Transverse colon (tissue), 4 donors: ENCODE data around the gene MAP3K3. TPM values are rescaled to one million over a fixed set of nuclear protein-coding genes. Genes with fewer than 3 reads are reported as not detected.

Experiments
- DNase-seq: peaks from one replicate; pipeline ENCODE4 v3.0.0-alpha.2; 2019
- H3K27ac ChIP-seq, 4 donors: fragments of 200-600 bp; sonication (generic); 2 replicates each; pipeline ENCODE4 v1.5.1; 2016 to 2018; ENCODE audit warnings: inconsistent platforms in 4 of 4
- H3K27me3 ChIP-seq: fragments of 200-600 bp; sonication (generic); 2 replicates; pipeline ENCODE4 v1.5.1; 2017; ENCODE audit warnings: inconsistent platforms
- H3K36me3 ChIP-seq, 4 donors: fragments of 200-600 bp; sonication (generic); 2 replicates each; pipeline ENCODE4 v1.5.1; 2017 to 2019; ENCODE audit warnings: inconsistent platforms in 4 of 4
- H3K4me1 ChIP-seq, 4 donors: fragments of 200-600 bp; sonication (generic); 2 replicates each; pipeline ENCODE4 v1.5.1; 2017 to 2020; ENCODE audit warnings: inconsistent platforms in 4 of 4
- H3K4me3 ChIP-seq, 4 donors: fragments of 200-600 bp; sonication (generic); 1 replicate in 1 of 4; 2 replicates in 3 of 4; pipeline versions ENCODE4 v1.5.1 to v1.6.1; 2017 to 2019; ENCODE audit warnings: inconsistent platforms in 4 of 4
- H3K9me3 ChIP-seq, 2 donors: fragments of 200-600 bp; sonication (generic); 2 replicates each; pipeline ENCODE4 v1.5.1; 2017 to 2019; ENCODE audit warnings: inconsistent platforms in 2 of 2
- CTCF ChIP-seq, 5 experiments: fragments of 200-600 bp in 3 of 5; fragments of 450-650 bp in 2 of 5; sonication (generic) in 3 of 5; IDR thresholded peaks; 1 replicate in 2 of 5; 2 replicates in 3 of 5; pipeline ENCODE4 v1.5.1; 2016 to 2017; ENCODE audit warnings: antibody characterized with exemption in 5 of 5, inconsistent platforms in 3 of 5, mild to moderate bottlenecking in 2 of 5, moderate library complexity in 1 of 5
- EP300 ChIP-seq: sonication (generic); formaldehyde crosslinking; IDR thresholded peaks from one replicate; pipeline ENCODE4 v1.6.1; 2017; ENCODE audit warnings: antibody characterized with exemption, low read depth
- POLR2A ChIP-seq: fragments of 450-650 bp; IDR thresholded peaks from one replicate; pipeline ENCODE4 v1.6.1; 2016; ENCODE audit warnings: antibody characterized with exemption, mild to moderate bottlenecking, moderate library complexity
- POLR2AphosphoS5 ChIP-seq, 3 donors: sonication (generic); formaldehyde crosslinking; IDR thresholded peaks; one replicate each; pipeline ENCODE4 v1.6.1; 2016; ENCODE audit warnings: antibody characterized with exemption in 3 of 3
- WGBS, 2 donors: methylation state at CpG; one replicate each; pipeline ENCODE4 v1.1.5; 2018; ENCODE audit warnings: low coverage in 1 of 2; 5-methylcytosine and 5-hydroxymethylcytosine counted together
- in situ Hi-C, 4 donors: fragments of 200-750 bp; cut with MboI; loops; one replicate each; pipeline versions ENCODE4 v1.15.0 to v1.15.1; 2017; ENCODE audit warnings: low sequenced_read_pairs in 3 of 4, low pct_ligation_motif_present in 1 of 4, low pct_unique_long_range_greater_than_20kb in 1 of 4
- intact Hi-C: fragments of 100-400 bp; cut with DNase I; formaldehyde crosslinking; loops from one replicate; pipeline ENCODE4 v1.15.1; 2023; ENCODE audit warnings: low total_unique reads
- total RNA-seq, 4 donors: library from RNA; depleted of rRNA; stranded (reverse); fragments of >200 nt; gene quantifications; one replicate each; pipeline ENCODE4 v1.1.0, GENCODE V29; 2016

The MAP3K3 gene
- total RNA-seq, 4 donors from 2014 or later, result 15.7 to 32.1 (median 24.7) TPM

- intact Hi-C loops, result loop anchor here (5.0 kb wide), 1 partner anchor 186 kb away; no protein-coding TSS in a partner anchor
- H3K27me3 ChIP-seq, result no peaks in the 10 kb centered on the region
- 71 to 92% methylated on average over 1 to 2 of the region's 2 CpGs for WGBS, 2 donors
These were observed 8.6 kb upstream of the MAP3K3 start for GRCh38 chr17:63613663-63614062.

GRCh38 chr17:63621229-63621683, 961 bp upstream of the MAP3K3 start:
- no peaks in the 10 kb centered on the region for H3K9me3 ChIP-seq
- peaks cover 11 to 29% (median 20%) of the 10 kb centered on the region in 4 donors for H3K4me1 ChIP-seq
- 9 to 14% methylated on average over 5 to 10 of the region's 10 CpGs for WGBS, 2 donors
- in situ Hi-C loops, result no loop called here
- H3K36me3 ChIP-seq, result no peaks in the 10 kb centered on the region
- DNase-seq, result no peak
- intact Hi-C loops, result loop anchor here (10.0 kb wide), 1 partner anchor 74 kb away; no protein-coding TSS in a partner anchor
- peak overlapping the region; percentile 37 to 83 (median 78) for H3K4me3 ChIP-seq
- no peaks in the 10 kb centered on the region for H3K27me3 ChIP-seq
- H3K27ac ChIP-seq, result peak overlapping the region; percentile 83 to 93 (median 88)
- TF ChIP-seq POLR2AphosphoS5 (IDR thresholded peaks at IDR 0.05), result no peak
- no peak for TF ChIP-seq POLR2A
- TF ChIP-seq EP300, result no peak
- TF ChIP-seq CTCF (IDR thresholded peaks at IDR 0.05), result no peak

More at GRCh38 chr17:63613663-63614062, 8.6 kb upstream of the MAP3K3 start:
- H3K4me3 ChIP-seq, result no peak overlapping the region
- peaks cover 0 to 8% (median 4%) of the 10 kb centered on the region in 4 donors for H3K36me3 ChIP-seq
- no peak for DNase-seq
- in situ Hi-C loops, result loop anchor here (5.0 to 10.0 kb wide), 4 partner anchors 59 to 191 kb away; partner anchors contain the start of gene DCAF7 (in 1 of the 4)
- no peaks in the 10 kb centered on the region for H3K9me3 ChIP-seq
- TF ChIP-seq CTCF (IDR thresholded peaks at IDR 0.05), result no peak
- TF ChIP-seq POLR2AphosphoS5 (IDR thresholded peaks at IDR 0.05), result no peak
- no peak for TF ChIP-seq POLR2A
- TF ChIP-seq EP300, result no peak
- H3K4me1 ChIP-seq, result no peaks in the 10 kb centered on the region
- H3K27ac ChIP-seq, result no peak overlapping the region

- peak in 2 of 3 donors; percentile 7 to 16 for TF ChIP-seq POLR2AphosphoS5 (IDR thresholded peaks at IDR 0.05)
- no peak for TF ChIP-seq EP300
- Histone ChIP-seq H3K4me1 (peaks cover 11 to 42% (median 31%) of the 10 kb centered on the region in 4 donors), H3K9me3 (no peaks in the 10 kb centered on the region), H3K27ac (peak overlapping the region; percentile 84 to 93 (median 90)), H3K27me3 (no peaks in the 10 kb centered on the region), H3K4me3 (peak overlapping the region; percentile 73 to 83 (median 82)), H3K36me3 (no peaks in the 10 kb centered on the region)
- intact Hi-C loops (loop anchor here (10.0 kb wide), 1 partner anchor 72 kb away; no protein-coding TSS in a partner anchor), in situ Hi-C loops (no loop called here)
- 1 to 20% methylated on average over 1 to 49 of the region's 100 CpGs for WGBS, 2 donors
- DNase-seq, result peak; percentile 76
These were observed 565 bp downstream of the MAP3K3 start for GRCh38 chr17:63622574-63623390.

- no peaks in the 10 kb centered on the region for H3K9me3 ChIP-seq
- no peaks in the 10 kb centered on the region for H3K36me3 ChIP-seq
- intact Hi-C loops (loop anchor here (10.0 kb wide), 1 partner anchor 71 kb away; no protein-coding TSS in a partner anchor), in situ Hi-C loops (no loop called here)
- H3K4me3 ChIP-seq, result peak overlapping the region; percentile 73 to 83 (median 82)
- no peak for TF ChIP-seq POLR2A
- no peak for TF ChIP-seq POLR2AphosphoS5 (IDR thresholded peaks at IDR 0.05)
- no peak for TF ChIP-seq CTCF (IDR thresholded peaks at IDR 0.05)
- TF ChIP-seq EP300, result no peak
- no peaks in the 10 kb centered on the region for H3K27me3 ChIP-seq
- peak overlapping the region in 3 of 4 donors; percentile 90 to 93 (median 90) for H3K27ac ChIP-seq
- no peak for DNase-seq
- 30 to 43% methylated on average over 5 to 7 of the region's 7 CpGs for WGBS, 2 donors
- H3K4me1 ChIP-seq, result peaks cover 11 to 42% (median 32%) of the 10 kb centered on the region in 4 donors
These were observed 1.7 kb downstream of the MAP3K3 start for GRCh38 chr17:63623786-63624530.
